ENCODE results near the gene CBX4.
A peak's percentile ranks its signal among the peaks of the same experiment; 100 is the strongest.

Gene CBX4

DNA sequence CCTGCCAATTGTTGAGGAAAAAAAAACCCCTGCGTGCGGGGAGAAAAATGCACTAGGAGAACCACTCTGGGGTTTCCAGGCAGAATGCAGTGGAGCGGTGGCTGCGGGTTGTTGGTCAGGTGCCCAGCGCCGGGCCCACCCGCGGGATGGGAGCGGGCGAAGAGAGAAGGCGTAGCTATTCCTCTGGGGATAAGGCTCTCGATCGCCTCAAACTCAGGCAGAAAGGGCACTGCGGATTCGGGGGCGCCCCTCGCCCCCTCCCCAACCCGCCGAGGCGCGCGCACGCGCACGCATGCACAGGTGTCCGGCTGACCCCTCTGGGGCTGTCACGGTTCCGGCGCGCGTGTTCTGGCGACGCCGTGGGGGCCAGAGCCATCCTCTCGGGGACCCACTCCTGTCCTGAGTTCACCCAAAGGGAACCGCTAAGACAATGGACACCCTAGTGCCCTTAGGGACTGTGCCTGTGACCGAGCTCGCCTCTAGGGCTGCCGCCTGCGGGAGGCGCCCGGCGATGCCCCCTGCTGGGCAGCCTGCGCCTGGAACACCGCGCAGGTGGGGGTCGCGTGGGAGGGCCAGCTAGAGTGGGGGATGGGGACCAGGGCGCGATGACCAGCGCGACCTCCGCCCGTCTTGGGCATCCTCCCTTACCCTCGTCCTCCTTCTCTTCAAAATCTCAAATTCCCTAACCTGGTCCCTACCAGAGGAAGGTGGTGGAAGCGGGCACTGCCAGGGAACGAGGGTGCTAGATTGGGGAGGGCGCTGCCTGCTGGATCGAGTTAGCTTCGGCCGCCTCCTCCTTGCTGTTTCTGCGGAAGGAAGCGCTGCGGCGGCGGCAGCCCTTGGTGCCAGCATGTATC lies 28.0 kb downstream of the CBX4 start:
- H3K27ac ChIP-seq = no peak overlapping the region
- H3K79me2 ChIP-seq = no peaks in the 10 kb centered on the region
- peak overlapping the region; percentile 92 for H3K4me2 ChIP-seq (ENCODE audit: low read length)
- peaks cover 4% of the 10 kb centered on the region for H3K27me3 ChIP-seq (ENCODE audit: control insufficient read depth, insufficient read depth, low read length)
- H3K4me1 ChIP-seq = peaks cover 20% of the 10 kb centered on the region
- TF ChIP-seq, protein P1, sequence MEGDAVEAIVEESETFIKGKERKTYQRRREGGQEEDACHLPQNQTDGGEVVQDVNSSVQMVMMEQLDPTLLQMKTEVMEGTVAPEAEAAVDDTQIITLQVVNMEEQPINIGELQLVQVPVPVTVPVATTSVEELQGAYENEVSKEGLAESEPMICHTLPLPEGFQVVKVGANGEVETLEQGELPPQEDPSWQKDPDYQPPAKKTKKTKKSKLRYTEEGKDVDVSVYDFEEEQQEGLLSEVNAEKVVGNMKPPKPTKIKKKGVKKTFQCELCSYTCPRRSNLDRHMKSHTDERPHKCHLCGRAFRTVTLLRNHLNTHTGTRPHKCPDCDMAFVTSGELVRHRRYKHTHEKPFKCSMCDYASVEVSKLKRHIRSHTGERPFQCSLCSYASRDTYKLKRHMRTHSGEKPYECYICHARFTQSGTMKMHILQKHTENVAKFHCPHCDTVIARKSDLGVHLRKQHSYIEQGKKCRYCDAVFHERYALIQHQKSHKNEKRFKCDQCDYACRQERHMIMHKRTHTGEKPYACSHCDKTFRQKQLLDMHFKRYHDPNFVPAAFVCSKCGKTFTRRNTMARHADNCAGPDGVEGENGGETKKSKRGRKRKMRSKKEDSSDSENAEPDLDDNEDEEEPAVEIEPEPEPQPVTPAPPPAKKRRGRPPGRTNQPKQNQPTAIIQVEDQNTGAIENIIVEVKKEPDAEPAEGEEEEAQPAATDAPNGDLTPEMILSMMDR (IDR thresholded peaks at IDR 0.05) = peak; percentile 56
- peak overlapping the region; percentile 51 for H3K4me3 ChIP-seq (ENCODE audit: low read depth, low read length)
- H3K9me3 ChIP-seq (ENCODE audit: control insufficient read depth, low read length) = no peaks in the 10 kb centered on the region
- peak overlapping the region; percentile 13 for H2AFZ ChIP-seq
- no peaks in the 10 kb centered on the region for H3K36me3 ChIP-seq (ENCODE audit: control insufficient read depth, insufficient read depth, low read length)
- no peak overlapping the region for H3K9ac ChIP-seq

DNA sequence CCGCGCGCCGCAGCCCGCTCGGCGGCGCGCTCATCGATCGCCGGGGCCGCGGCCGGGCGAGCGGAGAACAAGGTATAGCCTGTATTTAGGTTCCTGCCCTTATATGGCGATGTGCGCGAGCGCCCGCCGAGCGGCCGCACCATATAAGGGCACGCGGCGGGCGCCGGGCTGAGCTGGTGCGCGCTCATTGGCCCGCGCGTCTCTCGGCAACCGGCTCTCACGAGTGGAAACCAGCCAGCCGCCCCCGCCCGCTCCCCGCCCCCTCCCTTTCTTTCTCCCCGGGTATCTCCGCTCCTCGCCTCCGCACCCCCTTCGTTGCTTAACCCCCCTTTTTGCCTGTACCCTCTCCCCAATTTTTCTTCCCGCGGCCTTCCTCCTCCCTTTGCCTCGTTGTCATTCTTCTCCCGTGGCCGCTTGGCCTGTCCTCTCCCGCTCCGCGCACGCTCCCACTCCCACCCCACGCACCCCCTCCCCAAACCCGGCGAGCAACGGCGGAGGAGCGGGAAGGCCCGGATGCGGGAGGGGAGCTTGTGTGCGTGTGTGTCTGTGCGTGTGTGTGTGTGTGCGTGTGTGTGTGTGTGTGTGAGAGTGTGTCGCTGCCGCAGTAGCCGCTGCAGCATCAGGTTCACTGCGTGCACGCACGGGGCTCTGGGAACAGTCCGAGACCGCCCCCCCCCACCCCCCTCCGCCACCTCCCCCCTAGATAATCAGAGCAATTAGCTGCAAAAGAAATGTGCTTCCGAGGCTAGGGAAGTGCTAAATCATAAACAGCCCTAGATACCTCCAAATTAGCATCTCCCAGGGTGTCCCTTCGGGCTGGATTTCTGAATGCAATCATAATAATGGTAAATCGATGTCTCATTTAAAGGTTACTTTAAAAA lies 28.9 kb downstream of the CBX4 start:
- Histone ChIP-seq H3K27ac (no peak overlapping the region), H3K27me3 (ENCODE audit: control insufficient read depth, insufficient read depth, low read length) (peaks cover 6% of the 10 kb centered on the region), H3K9ac (no peak overlapping the region), H3K4me3 (ENCODE audit: low read depth, low read length) (peak overlapping the region; percentile 51), H3K9me3 (ENCODE audit: control insufficient read depth, low read length) (no peaks in the 10 kb centered on the region), H2AFZ (no peak overlapping the region), H3K4me1 (peaks cover 20% of the 10 kb centered on the region), H3K4me2 (ENCODE audit: low read length) (peak overlapping the region; percentile 92), H3K36me3 (ENCODE audit: control insufficient read depth, insufficient read depth, low read length) (no peaks in the 10 kb centered on the region), H3K79me2 (no peaks in the 10 kb centered on the region)
- TF ChIP-seq, protein P1 (IDR thresholded peaks at IDR 0.05) = no peak

DNA sequence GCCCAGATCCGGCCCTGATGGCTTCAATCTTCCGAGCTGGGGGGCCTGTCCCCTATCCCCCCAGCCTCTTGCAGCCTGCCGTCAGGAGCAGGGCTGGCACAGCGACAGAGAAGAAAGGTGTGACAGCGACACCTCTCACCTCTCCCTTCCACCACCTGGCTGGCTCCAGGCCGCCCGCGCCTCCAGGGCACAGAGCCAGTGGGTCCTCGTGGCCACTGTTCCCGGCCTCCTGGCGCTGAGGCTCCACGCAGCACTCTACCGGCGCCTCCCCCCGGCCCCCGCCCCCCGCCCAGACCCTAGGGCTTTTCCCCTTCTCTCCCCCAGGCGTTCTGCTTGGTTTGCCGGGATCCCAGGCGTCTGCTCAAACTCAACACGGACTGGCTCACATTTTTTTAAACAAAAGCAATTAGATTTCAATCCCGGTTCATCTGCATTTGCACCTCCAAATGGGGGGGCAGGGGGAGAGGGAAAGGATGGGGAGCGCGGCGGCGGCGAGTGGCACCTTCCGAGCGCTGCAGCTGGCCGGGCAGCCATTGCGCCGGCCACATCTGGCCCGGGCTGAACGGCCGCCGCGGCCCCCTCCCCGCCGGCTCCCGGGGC lies 29.6 kb downstream of the CBX4 start:
- no peak overlapping the region for H3K9ac ChIP-seq
- peaks cover 6% of the 10 kb centered on the region for H3K27me3 ChIP-seq (ENCODE audit: control insufficient read depth, insufficient read depth, low read length)
- H3K4me3 ChIP-seq (ENCODE audit: low read depth, low read length) = no peak overlapping the region
- no peaks in the 10 kb centered on the region for H3K36me3 ChIP-seq (ENCODE audit: control insufficient read depth, insufficient read depth, low read length)
- no peak overlapping the region for H3K27ac ChIP-seq
- TF ChIP-seq, protein P1 (IDR thresholded peaks at IDR 0.05) = no peak
- H3K9me3 ChIP-seq (ENCODE audit: control insufficient read depth, low read length) = no peaks in the 10 kb centered on the region
- H3K79me2 ChIP-seq = no peaks in the 10 kb centered on the region
- peaks cover 20% of the 10 kb centered on the region for H3K4me1 ChIP-seq
- peak overlapping the region; percentile 54 for H3K4me2 ChIP-seq (ENCODE audit: low read length)
- H2AFZ ChIP-seq = no peak overlapping the region

DNA sequence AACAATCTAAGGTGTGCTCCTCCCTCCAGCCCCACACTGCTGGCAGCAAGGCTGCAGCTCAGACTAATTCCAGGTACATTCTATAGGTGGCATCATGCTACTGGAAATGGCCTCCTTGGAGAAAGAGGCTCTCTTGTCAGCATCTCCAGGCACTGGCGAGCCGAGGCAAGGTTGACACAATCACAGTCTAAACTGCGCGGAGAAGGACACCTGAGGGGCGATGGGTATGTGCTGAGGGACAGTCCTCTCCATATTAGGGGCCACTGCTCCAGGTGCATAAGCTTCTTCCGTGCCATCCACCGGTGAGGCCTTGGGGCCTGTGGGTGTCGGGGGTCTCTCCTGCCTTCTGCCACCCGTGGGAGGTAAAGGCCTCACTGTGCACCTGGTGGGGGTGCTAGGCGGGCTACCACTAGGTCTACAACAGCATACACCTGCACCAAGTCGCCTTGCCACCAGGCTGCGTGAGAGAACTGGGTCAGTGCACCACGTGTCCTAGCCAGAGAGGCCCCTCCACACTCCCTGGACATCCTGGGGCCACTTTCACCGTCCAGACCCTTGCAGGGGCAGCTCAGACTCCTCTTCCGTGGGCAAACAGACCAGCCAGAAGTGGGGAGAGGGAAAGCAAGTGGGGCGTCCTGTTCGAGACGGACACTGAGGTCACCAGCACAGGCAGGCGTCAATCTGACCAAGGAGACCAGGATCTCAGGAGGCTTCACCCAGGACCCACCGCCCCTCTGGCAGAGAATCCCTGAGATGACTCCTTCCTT lies 30.3 kb downstream of the CBX4 start:
- Histone ChIP-seq H3K79me2 (no peaks in the 10 kb centered on the region), H3K9me3 (ENCODE audit: control insufficient read depth, low read length) (no peaks in the 10 kb centered on the region), H2AFZ (no peak overlapping the region), H3K27ac (no peak overlapping the region), H3K4me3 (ENCODE audit: low read depth, low read length) (no peak overlapping the region), H3K4me1 (peaks cover 16% of the 10 kb centered on the region), H3K36me3 (ENCODE audit: control insufficient read depth, insufficient read depth, low read length) (no peaks in the 10 kb centered on the region), H3K27me3 (ENCODE audit: control insufficient read depth, insufficient read depth, low read length) (peaks cover 6% of the 10 kb centered on the region), H3K9ac (no peak overlapping the region), H3K4me2 (ENCODE audit: low read length) (no peak overlapping the region)
- TF ChIP-seq, protein P1 (IDR thresholded peaks at IDR 0.05) = peak; percentile 65
